ENCODE measurements around the gene FMC1. TPM values are rescaled to one million over a fixed set of nuclear protein-coding genes. Genes with fewer than 3 reads are reported as not detected.

The FMC1 gene
- total RNA-seq, 1 donor = 8.4 TPM

GRCh38 chr7:139374246-139374645, 33.1 kb downstream of the FMC1 start:
- no peak for TF ChIP-seq CTCF (IDR thresholded peaks at IDR 0.05; ENCODE audit: insufficient read depth, low read length)
- no peak for DNase-seq (ENCODE audit: low read depth)

GRCh38 chr7:139382439-139382838, 41.3 kb downstream of the FMC1 start:
- DNase-seq (ENCODE audit: low read depth) = no peak
- no peak for TF ChIP-seq CTCF (IDR thresholded peaks at IDR 0.05; ENCODE audit: insufficient read depth, low read length)
- H3K4me3 ChIP-seq (ENCODE audit: low read depth, low read length) = no peak overlapping the region

More at GRCh38 chr7:139374246-139374645, 33.1 kb downstream of the FMC1 start:
- H3K4me3 ChIP-seq (ENCODE audit: low read depth, low read length) = no peak overlapping the region

GRCh38 chr7:139384611-139385010, 43.5 kb downstream of the FMC1 start:
- DNase-seq (ENCODE audit: low read depth) = no peak
- no peak overlapping the region for H3K4me3 ChIP-seq (ENCODE audit: low read depth, low read length)
- TF ChIP-seq CTCF (IDR thresholded peaks at IDR 0.05; ENCODE audit: insufficient read depth, low read length) = no peak

GRCh38 chr7:139387594-139387993, 46.5 kb downstream of the FMC1 start:
- no peak for DNase-seq (ENCODE audit: low read depth)
- no peak for TF ChIP-seq CTCF (IDR thresholded peaks at IDR 0.05; ENCODE audit: insufficient read depth, low read length)
- no peak overlapping the region for H3K4me3 ChIP-seq (ENCODE audit: low read depth, low read length)

GRCh38 chr7:139389091-139389490, 48.0 kb downstream of the FMC1 start:
- no peak overlapping the region for H3K4me3 ChIP-seq (ENCODE audit: low read depth, low read length)
- DNase-seq (ENCODE audit: low read depth) = no peak
- TF ChIP-seq CTCF (IDR thresholded peaks at IDR 0.05; ENCODE audit: insufficient read depth, low read length) = no peak

GRCh38 chr7:139389774-139390173, 48.6 kb downstream of the FMC1 start:
- no peak for DNase-seq (ENCODE audit: low read depth)
- H3K4me3 ChIP-seq (ENCODE audit: low read depth, low read length) = no peak overlapping the region
- no peak for TF ChIP-seq CTCF (IDR thresholded peaks at IDR 0.05; ENCODE audit: insufficient read depth, low read length)

GRCh38 chr7:139393621-139394211, 52.6 kb downstream of the FMC1 start:
- no peak overlapping the region for H3K4me3 ChIP-seq (ENCODE audit: low read depth, low read length)
- no peak for TF ChIP-seq CTCF (IDR thresholded peaks at IDR 0.05; ENCODE audit: insufficient read depth, low read length)
- no peak for DNase-seq (ENCODE audit: low read depth)
